LNCaP clone FGC (cell line): ENCODE results near the gene UBQLN4.

Experiments
- DNase-seq: peaks from one replicate; pipeline ENCODE4 v3.0.0-alpha.2; 2011; ENCODE audit warnings: low read depth
- H3K4me3 ChIP-seq: 2 replicates; pipeline ENCODE4 v1.5.1; 2011; ENCODE audit warnings: mild to moderate bottlenecking, low read depth, low read length, control low read depth
- TF ChIP-seq, protein P1 (sequence below): IDR thresholded peaks from 2 replicates; pipeline ENCODE4 v1.5.1; 2012; ENCODE audit warnings: mild to moderate bottlenecking; ENCODE audit not compliant: control insufficient read depth, insufficient read depth; ENCODE audit errors: extremely low read depth

Gene UBQLN4

GRCh38 chr1:156060937-156061636 is 7.5 kb upstream of the UBQLN4 start, which contains the start of gene RAB25:
Gene RAB25, plus strand, starts transcription at chr1:156061160. Its CDS starts 241 bp downstream, at chr1:156061401.
- peak within 1 kb of the TSS; percentile 93 for H3K4me3 ChIP-seq
- peak; percentile 78 for DNase-seq

GRCh38 chr1:156056326-156056849 is 2.8 kb upstream of the UBQLN4 start:
- H3K4me3 ChIP-seq: no peak overlapping the region
- no peak for DNase-seq
- TF ChIP-seq, protein P1, sequence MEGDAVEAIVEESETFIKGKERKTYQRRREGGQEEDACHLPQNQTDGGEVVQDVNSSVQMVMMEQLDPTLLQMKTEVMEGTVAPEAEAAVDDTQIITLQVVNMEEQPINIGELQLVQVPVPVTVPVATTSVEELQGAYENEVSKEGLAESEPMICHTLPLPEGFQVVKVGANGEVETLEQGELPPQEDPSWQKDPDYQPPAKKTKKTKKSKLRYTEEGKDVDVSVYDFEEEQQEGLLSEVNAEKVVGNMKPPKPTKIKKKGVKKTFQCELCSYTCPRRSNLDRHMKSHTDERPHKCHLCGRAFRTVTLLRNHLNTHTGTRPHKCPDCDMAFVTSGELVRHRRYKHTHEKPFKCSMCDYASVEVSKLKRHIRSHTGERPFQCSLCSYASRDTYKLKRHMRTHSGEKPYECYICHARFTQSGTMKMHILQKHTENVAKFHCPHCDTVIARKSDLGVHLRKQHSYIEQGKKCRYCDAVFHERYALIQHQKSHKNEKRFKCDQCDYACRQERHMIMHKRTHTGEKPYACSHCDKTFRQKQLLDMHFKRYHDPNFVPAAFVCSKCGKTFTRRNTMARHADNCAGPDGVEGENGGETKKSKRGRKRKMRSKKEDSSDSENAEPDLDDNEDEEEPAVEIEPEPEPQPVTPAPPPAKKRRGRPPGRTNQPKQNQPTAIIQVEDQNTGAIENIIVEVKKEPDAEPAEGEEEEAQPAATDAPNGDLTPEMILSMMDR: no peak

More at GRCh38 chr1:156060937-156061636, 7.5 kb upstream of the UBQLN4 start, which contains the start of gene RAB25:
- TF ChIP-seq, protein P1: no peak; the same call in 1 of the 2 replicates

GRCh38 chr1:156055281-156056048 is 1.9 kb upstream of the UBQLN4 start:
- TF ChIP-seq, protein P1: no peak
- H3K4me3 ChIP-seq: peak overlapping the region; percentile 92
- DNase-seq: no peak

GRCh38 chr1:156054500-156055280 is 1.1 kb upstream of the UBQLN4 start, which contains the start of gene LAMTOR2:
Gene LAMTOR2, plus strand, starts transcription at chr1:156054782. Its CDS starts 108 bp downstream, at chr1:156054890.
- DNase-seq: peak; percentile 84
- peak within 1 kb of the TSS; percentile 92 for H3K4me3 ChIP-seq
- TF ChIP-seq, protein P1: 0 out of 2 replicates have a peak, but pooled peaks have one; percentile 2

DNA sequence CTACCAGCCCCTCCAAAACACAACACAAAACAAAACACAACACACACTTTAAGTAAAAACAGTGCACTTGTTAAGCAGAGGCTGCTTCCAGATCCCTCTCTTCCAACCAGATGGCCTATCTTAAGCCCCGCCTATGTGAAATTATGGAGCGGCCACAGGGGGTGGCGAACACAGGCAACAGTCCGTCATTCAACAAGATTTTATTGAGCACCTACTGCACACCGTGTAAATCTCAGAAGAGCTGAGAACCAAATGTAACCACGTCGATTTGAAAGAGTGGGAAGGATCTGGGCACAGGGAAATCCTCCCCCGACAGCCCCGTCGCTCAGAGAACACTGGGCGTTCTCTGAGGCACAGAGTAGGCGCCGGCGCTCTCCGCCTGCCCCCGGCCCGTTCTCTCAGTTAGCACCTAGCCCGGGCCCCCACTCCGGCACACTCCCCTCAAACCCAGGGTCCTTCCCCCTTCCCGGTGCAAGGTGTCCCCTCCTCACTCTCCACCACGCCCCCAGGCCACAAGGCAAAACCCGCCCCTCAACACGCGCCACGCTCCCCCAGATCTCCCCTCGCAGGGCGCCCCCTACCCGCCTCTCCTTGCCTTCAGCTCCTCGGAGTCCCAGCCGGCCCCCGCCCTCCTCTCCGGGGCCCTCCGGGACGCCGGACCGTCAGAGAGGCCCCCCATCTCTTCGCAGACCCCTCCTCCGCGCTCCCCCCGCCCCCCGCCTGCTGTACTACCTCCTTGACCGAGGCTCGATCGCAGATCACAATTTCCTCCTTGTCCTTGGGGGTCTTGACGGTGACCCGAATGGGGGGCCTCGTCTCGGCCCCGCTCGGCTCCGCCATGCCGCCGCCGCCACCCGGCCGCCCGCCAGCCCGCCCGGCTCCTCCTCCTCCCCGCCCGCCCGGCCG is 483 bp downstream of the UBQLN4 start:
- peak; percentile 50 for DNase-seq
- peak overlapping the region; percentile 67 for H3K4me3 ChIP-seq
- TF ChIP-seq, protein P1: peak; percentile 30
